GM20000 (cell line): ENCODE results near the gene SMIM30.

Experiments used
- DNase-seq: peaks from one replicate; pipeline ENCODE4 v3.0.0; 2012; ENCODE audit warnings: low spot score
- TF ChIP-seq, protein P1 (sequence below): IDR thresholded peaks from 2 replicates; pipeline ENCODE4 v1.5.1; 2012; ENCODE audit warnings: mild to moderate bottlenecking, control low read depth; ENCODE audit errors: extremely low read depth, missing control alignments

The SMIM30 gene

GRCh38 chr7:113100121-113100603, 18.2 kb downstream of the SMIM30 start:
- TF ChIP-seq, protein P1, sequence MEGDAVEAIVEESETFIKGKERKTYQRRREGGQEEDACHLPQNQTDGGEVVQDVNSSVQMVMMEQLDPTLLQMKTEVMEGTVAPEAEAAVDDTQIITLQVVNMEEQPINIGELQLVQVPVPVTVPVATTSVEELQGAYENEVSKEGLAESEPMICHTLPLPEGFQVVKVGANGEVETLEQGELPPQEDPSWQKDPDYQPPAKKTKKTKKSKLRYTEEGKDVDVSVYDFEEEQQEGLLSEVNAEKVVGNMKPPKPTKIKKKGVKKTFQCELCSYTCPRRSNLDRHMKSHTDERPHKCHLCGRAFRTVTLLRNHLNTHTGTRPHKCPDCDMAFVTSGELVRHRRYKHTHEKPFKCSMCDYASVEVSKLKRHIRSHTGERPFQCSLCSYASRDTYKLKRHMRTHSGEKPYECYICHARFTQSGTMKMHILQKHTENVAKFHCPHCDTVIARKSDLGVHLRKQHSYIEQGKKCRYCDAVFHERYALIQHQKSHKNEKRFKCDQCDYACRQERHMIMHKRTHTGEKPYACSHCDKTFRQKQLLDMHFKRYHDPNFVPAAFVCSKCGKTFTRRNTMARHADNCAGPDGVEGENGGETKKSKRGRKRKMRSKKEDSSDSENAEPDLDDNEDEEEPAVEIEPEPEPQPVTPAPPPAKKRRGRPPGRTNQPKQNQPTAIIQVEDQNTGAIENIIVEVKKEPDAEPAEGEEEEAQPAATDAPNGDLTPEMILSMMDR, result no peak
- no peak for DNase-seq

DNA sequence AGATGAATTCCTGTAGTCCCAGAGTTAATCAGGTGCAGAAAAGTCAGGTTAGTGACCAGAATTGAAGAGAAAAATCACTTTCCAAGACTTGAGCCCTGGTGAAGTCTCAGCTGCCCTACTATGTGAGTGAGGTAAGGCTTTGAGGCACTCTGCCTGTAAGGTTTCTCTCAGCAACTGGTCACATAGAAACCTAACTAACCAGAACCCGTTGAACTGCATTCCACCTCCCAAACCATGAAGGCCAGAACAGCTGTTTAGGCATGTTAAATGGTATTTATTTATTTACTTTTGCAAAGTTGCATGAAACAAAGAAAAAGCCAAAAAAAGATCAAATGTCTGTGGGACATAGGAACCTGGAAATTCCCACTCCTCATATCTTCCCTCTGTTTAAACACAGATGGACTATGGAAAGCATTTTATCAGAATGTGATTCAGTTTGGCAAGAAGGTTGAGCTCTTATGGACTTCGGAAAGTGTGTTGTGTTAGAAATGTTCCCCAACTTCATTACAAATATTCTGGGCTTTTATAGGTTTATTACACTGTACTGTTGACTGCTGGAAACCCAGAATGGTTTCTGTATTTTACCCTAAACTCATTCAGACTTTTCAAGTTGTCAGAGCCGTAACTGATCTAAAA, 19.0 kb downstream of the SMIM30 start:
- DNase-seq, result no peak
- TF ChIP-seq, protein P1, result no peak

DNA sequence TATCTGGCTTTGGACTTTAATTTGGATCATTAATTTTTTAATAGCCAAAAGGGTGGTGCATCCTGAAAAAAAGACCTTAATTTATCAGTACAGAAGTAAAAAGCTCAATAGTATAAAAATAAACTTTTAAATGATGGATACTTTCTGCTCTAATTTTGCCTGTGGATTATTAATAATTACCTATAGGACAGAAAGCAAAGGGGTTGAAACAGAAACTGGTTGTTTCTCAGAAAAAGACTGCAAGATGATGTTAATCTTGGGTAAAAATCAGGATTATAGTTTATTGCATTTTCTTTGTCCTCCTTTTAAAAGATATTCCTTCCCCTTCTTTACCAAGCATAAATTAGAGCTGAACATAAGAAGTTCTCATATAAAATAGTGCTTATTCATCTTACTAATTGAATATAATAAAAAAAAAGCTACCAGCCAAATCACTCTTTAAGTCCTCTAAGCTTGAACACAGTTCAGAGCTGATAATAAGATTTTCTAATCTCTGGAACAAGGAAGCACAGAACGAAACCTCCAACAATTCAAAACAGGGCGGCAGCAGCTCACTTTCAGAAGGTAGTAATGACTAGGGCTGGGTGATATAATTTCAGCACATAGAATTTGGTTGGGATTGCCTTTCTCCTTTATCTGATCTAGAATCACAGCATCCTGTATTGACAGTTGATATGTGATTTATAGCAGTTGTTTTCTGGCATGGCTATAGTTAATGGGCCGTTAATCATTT, 23.7 kb downstream of the SMIM30 start:
- TF ChIP-seq, protein P1, result no peak
- DNase-seq, result no peak

- no peak for DNase-seq
- TF ChIP-seq, protein P1, result no peak
Observed at GRCh38 chr7:113093561-113093960, 24.8 kb downstream of the SMIM30 start.

- TF ChIP-seq, protein P1, result no peak
- no peak for DNase-seq
Observed at GRCh38 chr7:113092762-113093161, 25.6 kb downstream of the SMIM30 start.

DNA sequence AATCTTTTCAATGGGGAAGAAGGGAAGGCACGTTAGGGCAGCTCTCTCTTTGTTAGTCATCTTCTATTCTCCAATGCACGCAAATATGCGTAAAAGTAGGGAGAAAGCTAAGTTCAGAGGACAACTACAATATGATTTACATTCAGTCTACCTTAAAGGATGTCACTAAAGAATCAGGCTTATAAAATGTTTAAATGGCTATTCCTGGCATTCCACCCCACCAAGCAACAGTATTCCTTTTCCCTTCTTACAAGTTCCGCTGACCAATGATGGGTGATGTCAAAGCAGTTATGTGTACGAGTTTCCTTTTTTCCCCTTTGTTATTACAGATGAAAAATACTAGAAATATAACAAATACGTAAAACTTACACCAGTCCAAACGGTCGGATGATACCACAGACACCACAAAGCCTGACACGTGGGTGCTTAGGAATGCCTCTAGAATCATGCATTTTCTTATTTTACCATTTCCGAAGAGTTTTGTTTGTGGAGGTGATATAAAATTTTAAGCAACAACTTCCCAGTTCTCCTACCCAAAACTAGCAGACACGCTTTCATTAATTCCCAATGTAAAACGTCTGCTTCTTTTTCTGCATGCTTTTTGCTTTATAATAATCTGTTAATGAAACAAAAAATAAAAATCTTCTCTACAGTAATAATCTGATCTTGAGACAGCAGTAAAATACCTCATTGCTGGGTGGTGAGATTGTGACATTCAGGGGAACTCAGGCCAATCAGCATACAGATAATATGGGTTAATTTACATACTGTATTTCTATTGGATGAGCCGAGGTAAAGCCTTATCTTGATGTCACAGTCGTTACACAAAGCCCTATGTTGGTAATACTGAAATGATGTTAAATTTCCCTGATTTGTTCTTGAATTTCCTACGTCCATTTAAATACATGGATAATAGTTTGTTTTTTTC, 31.0 kb downstream of the SMIM30 start:
- TF ChIP-seq, protein P1, result no peak
- DNase-seq, result no peak
